ENCODE data around the gene KCNK5.
A peak's percentile ranks its signal among the peaks of the same experiment; 100 is the strongest.

KCNK5 gene

DNA sequence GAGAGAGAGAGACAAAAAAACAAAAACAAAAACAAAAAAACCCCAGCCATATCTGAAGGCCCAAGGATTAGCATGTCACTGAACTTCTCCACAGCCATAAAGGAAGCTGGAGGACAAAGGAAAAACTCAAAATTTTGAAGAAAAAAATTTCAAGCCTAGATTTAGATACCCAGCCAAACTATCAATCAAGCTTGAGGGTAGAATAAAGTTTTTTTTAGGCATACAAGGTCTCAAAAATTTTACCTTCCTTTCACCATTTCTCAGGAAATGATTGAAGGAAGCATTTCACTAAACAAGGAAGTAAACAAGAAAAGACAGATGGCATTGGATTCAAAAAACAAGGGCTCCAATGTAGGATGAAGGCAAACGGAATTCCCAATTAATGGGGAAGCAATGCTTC, 52.1 kb downstream of the KCNK5 start:
- Mint-ChIP-seq H3K27ac (no peak overlapping the region), H3K4me1 (peaks cover 8 to 18% of the 10 kb centered on the region in 2 donors), H3K4me3 (no peak overlapping the region), H3K9me3 (peaks cover 13 to 18% of the 10 kb centered on the region in 2 donors), H3K27me3 (peaks cover 28 to 33% of the 10 kb centered on the region in 2 donors), H3K36me3 (peaks cover 5 to 8% of the 10 kb centered on the region in 2 donors)
- ATAC-seq (replicated peaks) (no peak), DNase-seq (no peak)

DNA sequence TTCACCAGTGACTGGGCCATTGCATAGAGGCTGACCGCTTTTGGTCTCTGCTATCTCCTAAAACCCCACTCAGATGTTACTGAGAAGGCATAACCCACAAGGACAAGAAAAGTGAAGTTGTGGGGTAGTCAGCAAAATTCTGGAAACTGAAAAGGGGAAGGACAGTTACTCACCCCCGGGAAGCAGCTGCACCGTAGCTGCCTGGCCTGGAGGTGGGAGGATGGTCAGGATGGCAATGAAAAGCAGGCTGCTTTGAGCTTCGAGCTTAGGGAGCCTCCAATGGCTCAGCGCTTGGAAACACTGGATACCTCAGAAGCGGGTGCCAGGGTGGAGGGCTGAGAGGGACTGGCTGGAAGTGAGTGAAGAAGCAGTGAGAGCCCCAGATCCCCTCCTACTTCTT, 56.0 kb downstream of the KCNK5 start:
- H3K36me3 Mint-ChIP-seq = peaks cover 5 to 8% of the 10 kb centered on the region in 2 donors

DNA sequence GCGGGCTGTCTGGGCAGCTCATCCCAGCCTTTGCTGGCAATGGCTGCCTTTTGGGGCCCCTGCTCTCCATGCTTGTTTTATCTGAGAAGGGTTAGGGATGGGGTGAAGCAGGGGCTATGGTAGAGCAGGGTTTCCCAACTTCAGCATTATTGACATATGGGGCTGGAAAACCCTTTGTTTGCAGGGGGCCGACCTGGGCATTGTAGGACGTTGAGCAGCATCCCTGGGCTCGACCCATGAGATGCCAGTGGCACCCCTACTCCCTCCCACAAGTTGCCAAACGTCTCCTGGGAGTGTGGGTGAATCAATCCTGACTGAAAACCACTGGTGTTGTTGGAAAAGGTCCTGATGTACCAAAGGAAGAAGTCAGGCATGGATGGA, 56.9 kb downstream of the KCNK5 start:
- H3K4me1 Mint-ChIP-seq = peaks cover 18 to 44% of the 10 kb centered on the region in 2 donors

More for the DNA sequence above, 56.0 kb downstream of the KCNK5 start:
- no peak overlapping the region for H3K4me3 Mint-ChIP-seq
- no peak overlapping the region for H3K27ac Mint-ChIP-seq
- peaks cover 22 to 37% of the 10 kb centered on the region in 2 donors for H3K27me3 Mint-ChIP-seq
- H3K4me1 Mint-ChIP-seq = peaks cover 18 to 43% of the 10 kb centered on the region in 2 donors
- peak; percentile 26 to 52 for ATAC-seq (replicated peaks)
- peaks cover 11 to 15% of the 10 kb centered on the region in 2 donors for H3K9me3 Mint-ChIP-seq
- no peak for DNase-seq

DNA sequence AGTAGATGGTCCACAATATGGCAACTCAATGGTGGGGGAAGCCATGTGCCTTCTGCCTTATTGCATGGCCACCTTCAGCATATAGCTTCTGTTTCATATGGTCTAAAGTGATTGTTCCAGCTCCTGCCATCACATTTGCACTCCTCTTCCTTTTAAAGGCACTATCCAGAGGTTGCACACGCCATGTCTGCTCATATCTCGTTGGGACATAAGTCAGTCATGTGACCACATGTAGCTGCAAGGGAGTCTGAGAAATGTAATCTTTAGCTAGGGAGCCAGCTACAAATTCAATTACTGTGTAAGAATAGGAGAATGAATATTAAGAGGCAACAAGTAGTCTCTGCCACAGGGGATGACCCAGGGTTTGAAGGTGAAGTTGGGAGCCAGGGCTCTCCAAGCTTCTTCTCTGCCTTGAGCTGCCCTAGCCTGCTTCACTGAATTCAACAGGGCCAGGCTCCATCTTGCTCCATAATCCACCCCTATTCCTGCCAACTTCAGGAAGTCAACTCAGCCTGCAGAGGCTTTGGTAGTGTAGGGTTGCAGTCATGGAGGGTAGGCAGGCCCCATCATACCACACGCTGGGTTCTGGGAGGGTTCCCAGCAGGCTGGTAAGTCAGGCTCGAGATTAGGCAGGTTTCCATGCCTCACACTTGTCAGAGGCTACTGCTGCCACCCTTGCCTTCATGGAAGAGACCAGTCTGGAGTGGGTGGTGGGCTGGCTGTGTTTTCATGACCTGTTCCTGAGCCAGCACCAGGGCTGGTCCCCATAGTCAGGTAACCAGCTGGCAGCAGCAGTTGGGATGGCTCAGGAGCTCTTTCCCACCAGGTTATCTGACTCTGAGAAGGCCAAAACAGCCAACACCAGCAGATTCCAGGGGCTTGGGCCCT, 57.5 kb downstream of the KCNK5 start:
- Mint-ChIP-seq H3K4me3 (no peak overlapping the region), H3K27ac (no peak overlapping the region)
- ATAC-seq (replicated peaks) = no peak

More for the DNA sequence above, 56.9 kb downstream of the KCNK5 start:
- peaks cover 5 to 7% of the 10 kb centered on the region in 2 donors for H3K36me3 Mint-ChIP-seq
- DNase-seq (no peak), ATAC-seq (replicated peaks) (no peak)
- H3K9me3 Mint-ChIP-seq = peaks cover 6 to 8% of the 10 kb centered on the region in 2 donors
- H3K27ac Mint-ChIP-seq = peak overlapping the region; percentile 11
- peak overlapping the region in 1 of 2 donors; percentile 18 for H3K4me3 Mint-ChIP-seq
- peaks cover 24 to 39% of the 10 kb centered on the region in 2 donors for H3K27me3 Mint-ChIP-seq

DNA sequence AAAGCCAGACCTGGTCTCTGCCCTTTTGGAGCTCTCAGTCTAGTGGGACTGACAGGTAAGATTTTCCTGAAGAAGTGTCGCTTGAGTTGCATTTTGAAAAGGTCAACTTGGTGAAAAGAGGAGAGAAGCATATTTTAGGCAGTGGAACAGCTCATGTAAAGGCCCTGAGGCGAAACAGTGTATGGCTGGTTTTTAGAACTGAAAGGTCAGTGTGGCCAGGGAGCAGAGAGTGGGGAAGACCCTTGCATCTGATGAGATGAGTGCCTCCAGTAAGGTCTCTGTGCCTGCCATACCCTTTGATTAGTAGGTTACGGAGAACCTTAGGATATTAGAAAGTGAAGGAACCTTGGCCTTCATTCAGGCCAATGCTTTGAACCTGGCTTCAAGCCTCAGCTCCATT, 58.4 kb downstream of the KCNK5 start:
- DNase-seq (no peak), ATAC-seq (replicated peaks) (peak; percentile 80)
- no peak overlapping the region for H3K27ac Mint-ChIP-seq
- peaks cover 22 to 55% of the 10 kb centered on the region in 2 donors for H3K4me1 Mint-ChIP-seq
- H3K36me3 Mint-ChIP-seq = no peaks in the 10 kb centered on the region
- peaks cover 35 to 42% of the 10 kb centered on the region in 2 donors for H3K27me3 Mint-ChIP-seq
- peak overlapping the region in 1 of 2 donors; percentile 52 for H3K4me3 Mint-ChIP-seq
- no peaks in the 10 kb centered on the region for H3K9me3 Mint-ChIP-seq

More for the DNA sequence above, 57.5 kb downstream of the KCNK5 start:
- Mint-ChIP-seq H3K4me1 (peaks cover 19 to 47% of the 10 kb centered on the region in 2 donors), H3K36me3 (peaks cover under 1% of the 10 kb centered on the region in 2 donors), H3K9me3 (peaks cover under 1 to 3% of the 10 kb centered on the region in 2 donors), H3K27me3 (peaks cover 31 to 39% of the 10 kb centered on the region in 2 donors)
- no peak for DNase-seq

DNA sequence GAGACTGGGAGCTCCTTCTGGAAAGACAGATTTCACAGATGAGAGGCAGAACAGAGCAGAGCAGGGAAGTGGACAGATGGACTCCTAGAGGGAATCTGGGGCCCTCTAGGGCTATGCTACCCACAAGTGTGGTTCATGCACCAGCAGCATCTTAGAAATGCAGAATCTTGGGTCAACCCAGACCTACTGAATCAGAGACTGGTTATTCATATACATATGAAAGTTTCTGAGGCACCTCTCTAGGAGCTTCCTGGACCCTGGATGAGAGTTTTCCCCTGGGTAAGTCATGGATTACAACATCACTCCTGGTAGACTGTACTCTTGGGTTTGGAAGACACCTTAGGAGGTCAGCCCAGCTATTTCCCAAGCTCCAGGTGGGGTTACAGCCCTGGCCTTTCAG, 58.9 kb downstream of the KCNK5 start:
- peak overlapping the region in 1 of 2 donors; percentile 52 for H3K4me3 Mint-ChIP-seq
- peaks cover 22 to 55% of the 10 kb centered on the region in 2 donors for H3K4me1 Mint-ChIP-seq
- H3K36me3 Mint-ChIP-seq = no peaks in the 10 kb centered on the region
- peak; percentile 28 to 42 for ATAC-seq (replicated peaks)
- H3K9me3 Mint-ChIP-seq = no peaks in the 10 kb centered on the region
- DNase-seq = no peak
- H3K27me3 Mint-ChIP-seq = peaks cover 38 to 42% of the 10 kb centered on the region in 2 donors
- H3K27ac Mint-ChIP-seq = no peak overlapping the region

DNA sequence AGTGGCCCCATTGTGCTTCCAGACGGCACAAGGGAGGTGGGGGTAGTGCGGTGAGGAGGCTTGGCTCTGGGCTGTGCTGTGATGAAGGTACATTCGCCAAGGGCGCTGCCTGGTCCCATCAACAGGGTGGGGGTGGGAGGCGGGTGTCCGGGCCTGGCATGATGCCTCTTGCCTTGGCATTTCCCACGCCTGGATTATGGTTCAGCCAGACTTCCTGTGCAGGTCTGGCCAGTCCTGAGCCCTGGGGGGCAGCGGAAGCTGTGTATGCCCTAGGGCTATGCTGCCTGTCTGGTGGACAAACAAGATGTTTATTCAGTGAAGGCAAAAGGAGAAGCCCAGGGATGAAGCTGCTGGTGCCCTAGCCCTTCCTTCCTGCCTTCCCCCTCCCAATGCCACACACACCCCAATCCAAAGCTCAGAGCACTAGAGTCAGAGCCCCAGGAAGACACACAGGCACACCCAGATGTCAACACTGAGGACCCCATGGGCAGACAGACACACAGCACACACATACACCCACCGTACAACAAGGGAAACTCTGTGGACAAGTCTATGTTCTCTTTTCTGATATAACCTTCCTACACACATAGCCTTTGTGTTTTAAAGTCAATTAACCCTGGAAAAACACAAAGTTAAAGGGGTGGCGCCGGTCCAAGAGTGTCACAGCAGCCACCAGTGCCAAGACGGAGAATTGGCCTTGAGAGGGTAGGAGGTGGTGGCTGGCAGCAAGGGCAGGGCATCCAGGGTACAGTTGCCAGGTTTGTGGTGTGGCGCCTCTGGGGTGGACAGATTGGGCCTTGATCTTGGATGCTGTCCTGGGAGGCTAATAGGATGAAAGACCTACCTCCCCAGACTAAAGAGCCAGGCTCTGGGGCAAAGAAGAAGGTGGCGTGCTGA, 59.6 kb downstream of the KCNK5 start:
- ATAC-seq (replicated peaks) (no peak), DNase-seq (no peak)
- Mint-ChIP-seq H3K4me1 (peaks cover 22 to 55% of the 10 kb centered on the region in 2 donors), H3K27me3 (peaks cover 37 to 42% of the 10 kb centered on the region in 2 donors), H3K9me3 (no peaks in the 10 kb centered on the region), H3K27ac (no peak overlapping the region), H3K4me3 (no peak overlapping the region), H3K36me3 (no peaks in the 10 kb centered on the region)

DNA sequence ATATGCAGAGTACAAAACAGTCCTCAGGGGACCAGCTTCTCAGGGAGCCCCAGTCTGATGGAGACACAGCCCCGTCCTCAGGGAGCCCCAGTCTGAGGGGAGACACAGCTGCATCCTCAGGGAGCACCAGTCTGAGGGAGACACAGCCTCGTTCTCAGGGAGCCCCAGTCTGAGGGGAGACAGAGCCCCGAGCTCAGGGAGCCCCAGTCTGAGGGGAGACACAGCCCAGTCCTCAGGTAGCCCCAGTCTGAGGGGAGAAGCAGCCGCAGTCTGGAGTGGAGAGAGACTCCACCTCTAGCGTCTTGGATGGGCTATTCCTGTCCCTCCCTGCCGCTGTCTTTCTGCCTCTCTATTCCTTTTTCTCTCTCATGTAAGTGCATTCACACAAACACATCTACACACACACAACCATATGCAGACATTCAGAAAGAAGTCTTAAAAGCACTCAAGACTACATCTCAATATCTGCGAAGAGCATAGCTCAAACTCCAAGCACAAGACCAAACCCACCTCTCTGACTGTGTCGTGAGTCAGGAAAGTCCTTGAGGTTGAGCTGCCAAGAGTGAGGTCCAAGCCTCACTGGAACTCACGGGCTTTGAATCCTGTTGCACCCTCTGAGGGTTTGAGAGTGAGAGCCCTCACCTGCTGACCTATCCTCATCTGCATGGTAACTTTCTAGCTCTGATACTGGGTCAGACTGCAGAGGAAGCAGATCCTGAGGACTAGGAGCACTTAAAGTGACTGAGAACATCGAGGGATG, 61.2 kb downstream of the KCNK5 start:
- Mint-ChIP-seq H3K36me3 (no peaks in the 10 kb centered on the region), H3K9me3 (no peaks in the 10 kb centered on the region), H3K27ac (no peak overlapping the region), H3K27me3 (peaks cover 38 to 42% of the 10 kb centered on the region in 2 donors), H3K4me1 (peaks cover 18 to 46% of the 10 kb centered on the region in 2 donors), H3K4me3 (no peak overlapping the region)
- DNase-seq = no peak
- no peak for ATAC-seq (replicated peaks)

DNA sequence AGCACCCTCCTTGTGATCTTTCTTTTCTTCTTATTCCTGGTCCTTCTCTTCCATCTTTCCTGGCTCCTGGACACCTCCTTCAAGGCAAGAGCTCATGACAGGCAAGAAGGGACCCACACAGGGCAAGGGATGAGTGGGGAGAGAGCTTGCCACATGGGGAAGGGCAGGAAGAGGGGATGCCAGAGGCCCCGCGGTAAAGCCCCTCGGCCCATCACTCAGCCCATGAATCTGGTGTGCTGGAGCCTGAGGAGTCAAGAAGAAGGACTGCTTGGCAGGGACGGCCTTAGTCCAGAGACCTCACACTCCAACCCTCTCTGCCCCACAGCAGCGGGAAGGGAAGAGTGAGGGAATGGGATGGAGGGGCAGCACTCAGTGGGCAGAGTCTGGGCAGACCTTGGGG, 62.0 kb downstream of the KCNK5 start:
- peaks cover 34 to 37% of the 10 kb centered on the region in 2 donors for H3K27me3 Mint-ChIP-seq
- H3K4me3 Mint-ChIP-seq = no peak overlapping the region
- H3K27ac Mint-ChIP-seq = no peak overlapping the region
- no peaks in the 10 kb centered on the region for H3K36me3 Mint-ChIP-seq
- DNase-seq (no peak), ATAC-seq (replicated peaks) (no peak)
- peaks cover 14 to 39% of the 10 kb centered on the region in 2 donors for H3K4me1 Mint-ChIP-seq
- no peaks in the 10 kb centered on the region for H3K9me3 Mint-ChIP-seq

DNA sequence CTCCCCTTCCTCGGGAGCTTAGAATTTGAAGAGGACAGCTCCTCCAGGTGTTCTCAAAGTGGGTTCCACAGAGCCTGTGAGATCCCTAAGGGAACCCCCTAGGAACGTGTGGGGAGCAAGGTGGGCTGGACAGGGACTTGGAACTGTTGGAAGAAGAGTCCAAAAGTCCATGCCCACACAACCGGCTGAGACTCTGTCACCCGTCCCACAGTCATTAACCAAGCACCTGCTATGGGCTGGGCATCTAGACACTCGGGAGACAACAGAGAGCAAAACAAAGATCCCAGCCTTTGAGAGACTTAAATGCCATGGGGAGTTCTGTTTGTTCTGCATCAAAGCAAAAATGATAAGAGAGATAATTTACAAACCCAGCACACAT, 62.4 kb downstream of the KCNK5 start:
- ATAC-seq (replicated peaks) (no peak), DNase-seq (no peak)
- Mint-ChIP-seq H3K27ac (no peak overlapping the region), H3K36me3 (no peaks in the 10 kb centered on the region), H3K27me3 (peaks cover 33 to 34% of the 10 kb centered on the region in 2 donors), H3K4me1 (peaks cover 14 to 35% of the 10 kb centered on the region in 2 donors), H3K9me3 (no peaks in the 10 kb centered on the region), H3K4me3 (no peak overlapping the region)

DNA sequence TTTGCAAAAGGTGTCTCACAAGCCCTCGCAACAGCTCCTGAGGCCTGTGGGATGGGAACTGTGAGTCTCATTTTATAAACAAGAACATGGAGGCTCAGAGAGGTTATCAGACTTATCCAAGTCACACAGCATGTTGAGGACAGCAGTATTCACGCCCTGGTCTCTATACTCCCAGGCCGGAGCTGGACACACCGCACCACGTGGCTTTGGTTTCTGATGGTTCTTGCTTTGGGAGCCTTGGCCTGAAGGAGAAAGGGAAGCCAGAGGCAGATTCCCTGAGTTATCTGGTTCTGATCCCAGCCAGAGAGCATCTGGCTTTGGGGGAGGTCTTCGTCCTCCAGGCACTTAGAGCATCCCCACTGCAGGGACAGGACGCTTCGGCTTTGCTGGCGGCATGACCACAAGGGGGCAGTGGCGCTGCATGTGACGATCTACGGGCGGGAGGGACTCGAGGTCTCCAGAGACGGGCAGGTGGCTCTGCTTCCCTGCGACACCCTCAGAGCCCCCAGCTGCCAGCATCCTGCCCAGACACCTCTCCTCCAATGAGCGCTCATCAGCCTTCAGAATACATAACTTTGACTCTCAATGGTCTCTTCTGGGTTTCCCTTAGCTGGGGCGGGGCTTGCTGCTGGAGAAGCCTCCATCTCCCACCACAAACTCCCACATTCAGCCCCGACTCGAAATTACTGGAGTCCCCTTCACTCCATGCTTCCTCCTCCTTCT, 62.9 kb downstream of the KCNK5 start:
- peak; percentile 73 for DNase-seq
- Mint-ChIP-seq H3K4me1 (peaks cover 14 to 35% of the 10 kb centered on the region in 2 donors), H3K27ac (no peak overlapping the region), H3K4me3 (no peak overlapping the region), H3K9me3 (no peaks in the 10 kb centered on the region), H3K36me3 (no peaks in the 10 kb centered on the region), H3K27me3 (peaks cover 33 to 35% of the 10 kb centered on the region in 2 donors)
- ATAC-seq (replicated peaks) = peak; percentile 83 to 86

DNA sequence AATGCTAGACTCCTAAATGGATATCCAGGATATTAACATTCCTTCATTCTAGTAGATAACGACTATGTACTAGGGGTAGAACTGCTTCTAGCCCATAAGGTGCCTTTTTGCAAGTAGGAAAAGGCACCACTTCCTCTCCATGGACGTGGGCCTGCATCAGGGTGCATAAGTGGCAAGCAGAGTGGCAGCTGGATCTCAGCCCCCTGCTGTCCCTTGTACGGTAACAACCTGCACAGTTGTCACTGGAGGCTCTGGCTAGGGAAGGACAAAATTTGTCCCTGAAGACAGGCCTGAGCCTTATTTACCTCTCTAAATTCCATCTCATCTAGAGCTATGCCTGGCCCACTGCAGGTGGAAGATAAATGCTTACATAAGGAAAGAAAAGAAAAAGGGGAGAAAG, 71.8 kb downstream of the KCNK5 start:
- ATAC-seq (replicated peaks) (no peak), DNase-seq (no peak)
- peaks cover 0 to 4% of the 10 kb centered on the region in 2 donors for H3K9me3 Mint-ChIP-seq
- peaks cover 0 to under 1% of the 10 kb centered on the region in 2 donors for H3K4me1 Mint-ChIP-seq
- peaks cover 35 to 41% of the 10 kb centered on the region in 2 donors for H3K27me3 Mint-ChIP-seq
- H3K36me3 Mint-ChIP-seq = peaks cover 3 to 9% of the 10 kb centered on the region in 2 donors
- no peak overlapping the region for H3K4me3 Mint-ChIP-seq
- no peak overlapping the region for H3K27ac Mint-ChIP-seq

DNA sequence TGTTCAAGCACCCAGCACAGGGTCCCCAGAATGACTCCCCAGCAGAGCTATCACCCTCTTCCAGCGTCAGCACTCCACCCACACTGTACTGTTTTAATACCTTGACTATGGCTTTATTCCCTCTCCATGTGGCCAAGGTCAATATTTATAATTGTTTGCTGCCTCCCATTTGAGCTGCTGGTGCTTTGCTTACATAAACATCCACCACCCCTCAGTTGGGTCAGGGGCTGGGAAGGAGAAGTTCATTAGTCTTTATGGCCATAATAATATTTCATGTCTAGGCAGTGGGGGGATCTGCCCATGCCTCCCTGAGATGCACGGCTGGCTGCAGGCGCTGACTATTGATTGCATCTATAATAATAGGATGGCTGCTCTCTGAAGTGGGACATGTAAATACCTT, 72.5 kb downstream of the KCNK5 start:
- Mint-ChIP-seq H3K4me3 (no peak overlapping the region), H3K9me3 (peaks cover 0 to 4% of the 10 kb centered on the region in 2 donors), H3K36me3 (peaks cover 3 to 9% of the 10 kb centered on the region in 2 donors)

More for the DNA sequence above, 72.5 kb downstream of the KCNK5 start:
- H3K4me1 Mint-ChIP-seq = peaks cover 4 to 8% of the 10 kb centered on the region in 2 donors
- H3K27me3 Mint-ChIP-seq = peaks cover 41 to 48% of the 10 kb centered on the region in 2 donors
- ATAC-seq (replicated peaks) (no peak), DNase-seq (no peak)
- no peak overlapping the region for H3K27ac Mint-ChIP-seq

Measured in stimulated activated naive B cell treated with anti-CD40 and anti-IgM and Interleukin-4, amounts not matched to agents 10 μg/mL and 1 μg/mL and 100 μg/mL, for 72 hours (primary cell).